Ishikawa (cell line): ENCODE results near the gene POLR3G.

ENCODE experiments used
- EP300 ChIP-seq: IDR thresholded peaks from 2 replicates; pipeline ENCODE4 v1.6.1; 2012; ENCODE audit warnings: borderline replicate concordance
- YY1 ChIP-seq: IDR thresholded peaks from 2 replicates; pipeline ENCODE4 v1.6.1; 2012; ENCODE audit warnings: low read depth

DNA sequence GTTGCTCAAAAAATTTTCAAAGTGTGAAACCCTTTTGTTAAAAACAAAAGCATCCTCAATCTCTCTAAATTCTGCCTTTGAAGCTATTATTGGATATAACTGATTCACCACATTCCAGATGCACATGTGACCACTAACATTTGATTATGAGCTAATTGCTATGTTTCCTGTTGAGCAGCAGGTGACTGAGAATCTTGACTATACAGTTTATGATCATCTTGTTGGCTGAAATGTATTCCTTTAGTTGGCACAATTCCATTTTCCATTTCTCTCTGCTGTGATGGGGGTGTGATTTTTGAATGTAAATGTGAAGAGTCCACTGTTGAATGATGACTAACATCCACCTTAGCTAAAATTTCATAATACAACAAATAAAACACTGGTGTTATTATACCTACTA is 44.0 kb downstream of the POLR3G start:
- TF ChIP-seq YY1 (no peak), EP300 (no peak)
